Tibial nerve (tissue), 4 donors: Measurements from ENCODE around the gene TMEFF1. TPM values are rescaled to one million over a fixed set of nuclear protein-coding genes. Genes with fewer than 3 reads are reported as not detected.
"Not testable (repeated sequence)": the region's sequence is repeated elsewhere in the genome, so short reads cannot be mapped to it uniquely, and the experiment has no call there.

Source experiments
- DNase-seq, 2 donors: peaks; one replicate each; pipeline ENCODE4 v3.0.0-alpha.2; 2019; ENCODE audit warnings: low spot score in 2 of 2
- H3K27ac ChIP-seq, 4 donors: fragments of 200-600 bp; sonication (generic) in 3 of 4; one replicate each; pipeline ENCODE4 v1.5.1; 2017 to 2019; ENCODE audit warnings: mild to moderate bottlenecking in 1 of 4
- H3K27me3 ChIP-seq, 2 donors: fragments of 200-600 bp; sonication (generic) in 1 of 2; one replicate each; pipeline versions ENCODE4 v1.5.1 to v1.6.0; 2017 to 2019
- H3K36me3 ChIP-seq, 3 donors: fragments of 200-600 bp; sonication (generic); one replicate each; pipeline ENCODE4 v1.5.1; 2018 to 2019
- H3K4me1 ChIP-seq, 4 donors: fragments of 200-600 bp; sonication (generic) in 3 of 4; one replicate each; pipeline ENCODE4 v1.5.1; 2017 to 2019
- H3K4me3 ChIP-seq, 4 donors: fragments of 200-600 bp; sonication (generic) in 3 of 4; one replicate each; pipeline ENCODE4 v1.5.1; 2017 to 2019; ENCODE audit warnings: mild to moderate bottlenecking in 1 of 4, moderate library complexity in 1 of 4
- H3K9me3 ChIP-seq, 4 donors: fragments of 200-600 bp; sonication (generic) in 3 of 4; one replicate each; pipeline ENCODE4 v1.5.1; 2017 to 2019
- CTCF ChIP-seq, 5 experiments: fragments of 200-600 bp in 3 of 5; fragments of 450-650 bp in 2 of 5; sonication (generic) in 3 of 5; IDR thresholded peaks; one replicate each; pipeline ENCODE4 v1.5.1; 2016 to 2019; ENCODE audit warnings: antibody characterized with exemption in 5 of 5, mild to moderate bottlenecking in 3 of 5, moderate library complexity in 2 of 5
- EP300 ChIP-seq, 2 donors: sonication (generic); formaldehyde crosslinking; IDR thresholded peaks; one replicate each; pipeline ENCODE4 v1.6.1; 2017; ENCODE audit warnings: antibody characterized with exemption in 2 of 2, mild to moderate bottlenecking in 1 of 2
- POLR2A ChIP-seq, 2 donors: fragments of 450-650 bp; IDR thresholded peaks; one replicate each; pipeline ENCODE4 v1.6.1; 2017; ENCODE audit warnings: antibody characterized with exemption in 2 of 2, mild to moderate bottlenecking in 2 of 2, moderate library complexity in 2 of 2
- WGBS, 2 donors: methylation state at CpG; one replicate each; pipeline ENCODE4 v1.1.5; 2018; 5-methylcytosine and 5-hydroxymethylcytosine counted together
- total RNA-seq, 4 donors: library from RNA; depleted of rRNA; stranded (reverse); fragments of >200 nt; gene quantifications; one replicate each; pipeline ENCODE4 v1.1.0, GENCODE V29; 2016

Gene TMEFF1
- total RNA-seq, 4 donors from 2014 or later = 0.42 to 1.6 TPM; not detected in 2

DNA sequence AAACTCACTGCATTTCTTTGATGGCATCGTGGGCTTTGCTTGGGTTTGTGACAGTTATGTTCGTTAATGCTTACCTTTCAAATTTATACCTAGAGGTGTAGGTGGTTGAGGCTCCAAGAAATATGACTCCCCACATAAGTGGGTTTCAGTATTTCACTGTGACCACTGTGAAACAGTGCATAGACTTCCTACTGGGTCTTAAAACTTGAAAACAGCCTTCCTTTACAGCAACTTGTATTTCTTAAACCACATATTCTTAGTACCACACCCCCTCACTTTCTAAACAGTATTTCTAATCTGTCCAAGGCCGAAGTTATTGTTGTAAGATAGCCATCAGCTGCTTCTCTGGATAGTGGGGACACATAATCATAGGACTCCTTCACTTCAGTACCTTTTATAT is 48.3 kb downstream of the TMEFF1 start:
- H3K36me3 ChIP-seq = no peaks in the 10 kb centered on the region
- WGBS, 2 donors = 84 to 85% methylated on average over 3 of the region's 3 CpGs
- no peak for DNase-seq

DNA sequence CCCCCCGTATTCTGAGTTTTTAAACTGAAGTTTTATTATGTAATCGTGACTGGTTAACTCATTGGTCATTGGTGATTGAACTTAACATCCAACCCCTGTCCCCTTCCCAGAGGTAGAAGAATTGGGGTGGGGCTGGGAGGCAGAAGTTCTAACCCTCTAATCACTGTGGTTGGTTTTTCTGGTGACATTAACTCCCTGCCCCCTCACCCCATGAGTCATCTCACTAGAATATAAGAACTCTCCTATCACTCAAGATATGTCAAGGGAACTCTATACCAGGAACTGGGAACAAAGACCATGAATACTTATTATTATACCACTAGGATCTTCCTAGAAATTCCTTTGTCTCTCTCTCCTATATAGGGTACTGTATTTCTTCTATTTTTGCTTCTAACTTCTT is 52.6 kb downstream of the TMEFF1 start:
- no peak for DNase-seq
- Histone ChIP-seq H3K27me3 (no peaks in the 10 kb centered on the region), H3K36me3 (peaks cover 0 to 5% (median 0%) of the 10 kb centered on the region in 3 donors), H3K4me3 (no peak overlapping the region), H3K4me1 (no peaks in the 10 kb centered on the region), H3K9me3 (no peaks in the 10 kb centered on the region), H3K27ac (no peak overlapping the region)
- 91 to 94% methylated on average over 2 of the region's 2 CpGs for WGBS, 2 donors
- no peak for TF ChIP-seq EP300 (IDR thresholded peaks at IDR 0.05)
- TF ChIP-seq CTCF (IDR thresholded peaks at IDR 0.05) = no peak
- no peak for TF ChIP-seq POLR2A (IDR thresholded peaks at IDR 0.05)

More for the DNA sequence above, 48.3 kb downstream of the TMEFF1 start:
- TF ChIP-seq EP300 (IDR thresholded peaks at IDR 0.05) = no peak
- no peak for TF ChIP-seq CTCF (IDR thresholded peaks at IDR 0.05)
- TF ChIP-seq POLR2A (IDR thresholded peaks at IDR 0.05) = no peak
- no peak overlapping the region for H3K27ac ChIP-seq
- no peaks in the 10 kb centered on the region for H3K9me3 ChIP-seq
- no peaks in the 10 kb centered on the region for H3K27me3 ChIP-seq
- no peak overlapping the region for H3K4me3 ChIP-seq
- H3K4me1 ChIP-seq = no peaks in the 10 kb centered on the region

DNA sequence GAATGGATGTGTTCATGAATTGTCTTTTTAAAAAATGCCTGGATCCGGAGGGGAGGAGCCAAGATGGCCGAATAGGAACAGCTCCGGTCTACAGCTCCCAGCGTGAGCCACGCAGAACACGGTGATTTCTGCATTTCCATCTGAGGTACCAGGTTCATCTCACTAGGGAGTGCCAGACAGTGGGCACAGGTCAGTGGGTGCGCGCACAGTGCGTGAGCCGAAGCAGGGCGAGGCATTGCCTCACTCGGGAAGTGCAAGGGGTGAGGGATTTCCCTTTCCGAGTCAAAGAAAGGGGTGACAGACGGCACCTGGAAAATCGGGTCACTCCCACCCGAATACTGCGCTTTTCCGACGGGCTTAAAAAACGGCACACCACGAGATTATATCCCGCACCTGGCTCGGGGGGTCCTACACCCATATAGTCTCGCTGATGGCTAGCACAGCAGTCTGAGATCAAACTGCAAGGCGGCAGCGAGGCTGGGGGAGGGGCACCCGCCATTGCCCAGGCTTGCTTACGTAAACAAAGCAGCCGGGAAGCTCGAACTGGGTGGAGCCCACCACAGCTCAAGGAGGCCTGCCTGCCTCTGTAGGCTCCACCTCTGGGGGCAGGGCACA is 54.3 kb downstream of the TMEFF1 start:
- H3K36me3 ChIP-seq, H3K4me1 ChIP-seq, H3K4me3 ChIP-seq, H3K27ac ChIP-seq, DNase-seq, H3K9me3 ChIP-seq, H3K27me3 ChIP-seq: not testable (repeated sequence)
- WGBS, 2 donors = 92 to 94% methylated on average over 25 to 30 of the region's 30 CpGs

GRCh38 chr9:100534401-100534800 is 61.5 kb downstream of the TMEFF1 start:
- Histone ChIP-seq H3K4me1 (peaks cover 0 to 9% (median 0%) of the 10 kb centered on the region in 4 donors), H3K27ac (no peak overlapping the region), H3K36me3 (peaks cover 0 to 5% (median 0%) of the 10 kb centered on the region in 3 donors), H3K27me3 (no peaks in the 10 kb centered on the region), H3K4me3 (no peak overlapping the region), H3K9me3 (no peaks in the 10 kb centered on the region)
- WGBS, 2 donors = 27 to 31% methylated on average over 4 of the region's 4 CpGs
- no peak for DNase-seq
- no peak for TF ChIP-seq CTCF (IDR thresholded peaks at IDR 0.05)
- no peak for TF ChIP-seq EP300 (IDR thresholded peaks at IDR 0.05)
- TF ChIP-seq POLR2A (IDR thresholded peaks at IDR 0.05) = no peak

DNA sequence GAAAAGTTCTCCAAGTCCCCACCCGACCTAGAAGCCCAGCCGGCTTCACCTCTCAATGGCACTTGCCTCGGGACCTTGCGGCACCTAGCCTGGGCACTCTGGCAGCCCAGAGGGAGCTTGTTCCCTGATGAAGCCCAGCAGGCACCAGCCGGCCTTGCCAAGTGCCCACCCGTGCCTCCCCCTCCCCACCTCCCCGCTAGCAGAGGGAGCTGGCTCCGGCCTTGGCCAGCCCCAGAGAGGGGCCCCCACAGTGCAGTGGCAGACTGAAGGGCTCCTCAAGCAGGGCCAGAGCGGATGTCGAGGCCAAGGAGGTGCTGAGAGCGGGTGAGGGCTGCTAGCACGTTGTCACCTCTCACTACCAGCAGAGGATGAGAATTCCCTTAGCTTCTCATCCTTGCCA is 67.4 kb downstream of the TMEFF1 start:
- WGBS, 2 donors = 93 to 96% methylated on average over 12 of the region's 12 CpGs
- no peak for DNase-seq
- H3K4me1 ChIP-seq = no peaks in the 10 kb centered on the region
- no peak overlapping the region for H3K27ac ChIP-seq
- no peaks in the 10 kb centered on the region for H3K27me3 ChIP-seq
- no peak for TF ChIP-seq EP300 (IDR thresholded peaks at IDR 0.05)
- no peak for TF ChIP-seq CTCF (IDR thresholded peaks at IDR 0.05)
- TF ChIP-seq POLR2A (IDR thresholded peaks at IDR 0.05) = no peak
- H3K36me3 ChIP-seq = peaks cover 0 to 26% (median 0%) of the 10 kb centered on the region in 3 donors
- H3K4me3 ChIP-seq = no peak overlapping the region
- peaks cover 0 to 7% (median 0%) of the 10 kb centered on the region in 4 donors for H3K9me3 ChIP-seq
